Endothelial cell of umbilical vein (primary cell): ENCODE measurements around the gene TEX22. TPM values are rescaled to one million over a fixed set of nuclear protein-coding genes. Genes with fewer than 3 reads are reported as not detected.

Experiments used
- BruUV-seq: library from RNA; stranded (reverse); fragments of 400-500 nt; replicated peaks from 2 replicates; lab custom pipeline; 2021; lab: Mats Ljungman, UMichigan
- CTCF ChIA-PET: fragments of 300-600, 350-600 bp; sonication (Branson Sonifier 250); formaldehyde crosslinking; loops from one replicate; lab custom pipeline; 2021; ENCODE audit warnings: antibody characterized with exemption, inconsistent platforms; lab: Charles Lee
- POLR2A ChIA-PET: fragments of 300-600, 350-600 bp; sonication (Branson Sonifier 250); formaldehyde crosslinking; loops from one replicate; lab custom pipeline; 2021; ENCODE audit warnings: antibody characterized with exemption, inconsistent platforms; lab: Charles Lee
- DNase-seq: peaks from one replicate; pipeline ENCODE4 v3.0.0-alpha.2; 2011; ENCODE audit warnings: low read depth, low spot score
- FAIRE-seq: peaks from 2 replicates; lab custom pipeline; 2011; peaks lifted over from hg19 to GRCh38; lab: Jason Lieb, UNC
- H2AFZ ChIP-seq: 2 replicates; pipeline ENCODE4 v1.6.0; 2012; ENCODE audit warnings: low read depth, low read length, control low read depth, inconsistent platforms
- H3K27ac ChIP-seq: 2 replicates; pipeline ENCODE4 v1.5.1; 2011; ENCODE audit warnings: low read depth, mild to moderate bottlenecking, control low read depth, low read length, moderate library complexity; ENCODE audit not compliant: insufficient read depth
- H3K27me3 ChIP-seq, 2 experiments: 2 replicates each; pipeline versions ENCODE4 v1.6.0 to v1.6.1; 2011; ENCODE audit warnings: low read length in 2 of 2, mixed read lengths in 1 of 2; ENCODE audit not compliant: control insufficient read depth in 2 of 2, insufficient read depth in 2 of 2
- H3K36me3 ChIP-seq, 2 experiments: 2 replicates in 1 of 2; 3 replicates in 1 of 2; pipeline ENCODE4 v1.5.1; 2011; ENCODE audit warnings: low read length in 2 of 2, mild to moderate bottlenecking in 1 of 2, moderate library complexity in 1 of 2; ENCODE audit not compliant: control insufficient read depth in 2 of 2, insufficient read depth in 2 of 2; ENCODE audit errors: extremely low read depth in 1 of 2
- H3K4me1 ChIP-seq: 3 replicates; pipeline ENCODE4 v1.5.1; 2011; ENCODE audit warnings: mild to moderate bottlenecking, low read length; ENCODE audit not compliant: control insufficient read depth, insufficient read depth; ENCODE audit errors: extremely low read depth
- H3K4me2 ChIP-seq: 2 replicates; pipeline ENCODE4 v1.6.1; 2011; ENCODE audit warnings: low read length, control low read depth, mixed read lengths; ENCODE audit not compliant: insufficient read depth
- H3K4me3 ChIP-seq, 3 experiments: fragments of 200-600 bp in 1 of 3; sonication (generic), shearing (Covaris generic) in 1 of 3; replicated peaks in 1 of 3; 2 replicates each; pipeline ENCODE4 v1.5.1; 2011 to 2016; ENCODE audit warnings: control low read depth in 3 of 3, low read length in 3 of 3, mild to moderate bottlenecking in 2 of 3, inconsistent platforms in 1 of 3, low read depth in 1 of 3, moderate library complexity in 1 of 3; ENCODE audit not compliant: insufficient read depth in 1 of 3
- H3K79me2 ChIP-seq: 2 replicates; pipeline ENCODE4 v1.6.0; 2012; ENCODE audit warnings: low read length, inconsistent platforms; ENCODE audit not compliant: control insufficient read depth, insufficient read depth
- H3K9ac ChIP-seq: replicated peaks from 2 replicates; pipeline ENCODE3; 2011; ENCODE audit warnings: low read length, control low read depth; ENCODE audit not compliant: insufficient read depth; ENCODE audit errors: extremely low read depth
- H3K9me1 ChIP-seq: replicated peaks from 3 replicates; pipeline ENCODE4 v1.6.0; 2011; ENCODE audit warnings: mild to moderate bottlenecking, low read length; ENCODE audit not compliant: control insufficient read depth, insufficient read depth; ENCODE audit errors: extremely low read depth
- H3K9me3 ChIP-seq: replicated peaks from 2 replicates; pipeline ENCODE4 v1.5.1; 2012; ENCODE audit warnings: low read length, inconsistent platforms; ENCODE audit not compliant: control insufficient read depth, insufficient read depth
- H4K20me1 ChIP-seq: replicated peaks from 2 replicates; pipeline ENCODE3; 2011; ENCODE audit warnings: mild to moderate bottlenecking, low read length; ENCODE audit not compliant: control insufficient read depth, insufficient read depth; ENCODE audit errors: extremely low read depth
- CTCF ChIP-seq, 2 donors: IDR thresholded peaks; 1 replicate in 1 of 2; 2 replicates in 1 of 2; pipeline ENCODE4 v1.5.1; 2011; ENCODE audit warnings: low read length in 2 of 2, mild to moderate bottlenecking in 2 of 2, moderate library complexity in 2 of 2, control low read depth in 1 of 2, inconsistent platforms in 1 of 2, low read depth in 1 of 2; ENCODE audit not compliant: insufficient read depth in 1 of 2; ENCODE audit errors: extremely low read depth in 1 of 2
- EZH2 ChIP-seq: IDR thresholded peaks from 2 replicates; pipeline ENCODE4 v1.6.1; 2012; ENCODE audit warnings: borderline replicate concordance, low read depth, mild to moderate bottlenecking, moderate library complexity, low read length, inconsistent platforms; ENCODE audit not compliant: severe bottlenecking
- FOS ChIP-seq: IDR thresholded peaks from 2 replicates; pipeline ENCODE4 v1.6.1; 2011; ENCODE audit warnings: mild to moderate bottlenecking, low read length, moderate library complexity, borderline replicate concordance; ENCODE audit not compliant: insufficient read depth
- GATA2 ChIP-seq: IDR thresholded peaks from 2 replicates; pipeline ENCODE4 v1.7.0; 2011; ENCODE audit warnings: low read depth, mild to moderate bottlenecking, moderate library complexity, mixed read lengths, low read length; ENCODE audit not compliant: insufficient read length, insufficient read depth
- JUN ChIP-seq: IDR thresholded peaks from 2 replicates; pipeline ENCODE4 v1.6.1; 2011; ENCODE audit warnings: borderline replicate concordance, low read depth; ENCODE audit not compliant: insufficient read length, insufficient read depth
- MAX ChIP-seq: IDR thresholded peaks from 2 replicates; pipeline ENCODE4 v1.6.1; 2011; ENCODE audit not compliant: insufficient read depth, insufficient read length
- MYC ChIP-seq: IDR thresholded peaks from one replicate; pipeline ENCODE4 v1.6.1; 2011; ENCODE audit warnings: mild to moderate bottlenecking, low read depth, low read length
- POLR2A ChIP-seq: IDR thresholded peaks from 2 replicates; pipeline ENCODE4 v1.6.1; 2012; ENCODE audit warnings: low read depth, mild to moderate bottlenecking, control low read depth, low read length
- POLR2AphosphoS5 ChIP-seq: IDR thresholded peaks from 2 replicates; pipeline ENCODE4 v1.6.1; 2012; ENCODE audit warnings: low read depth, mild to moderate bottlenecking, control low read depth, low read length, moderate library complexity; ENCODE audit not compliant: insufficient read depth
- dilution Hi-C: fragments of 300-500 bp; cut with MboI; formaldehyde crosslinking; loops from one replicate; pipeline ENCODE4 v1.15.0; 2019; ENCODE audit warnings: low sequenced_read_pairs; ENCODE audit not compliant: extremely low pct_ligation_motif_present
- intact Hi-C: fragments of 100-400 bp; cut with micrococcal nuclease; formaldehyde crosslinking; loops from one replicate; pipeline ENCODE4 v1.10.0; 2022
- polyA plus RNA-seq, 4 experiments: library from polyadenylated mRNA; depleted of rRNA in 3 of 4; stranded (reverse) in 3 of 4; unstranded in 1 of 4; fragments of >200 nt; gene quantifications; 2 replicates each; pipeline versions ENCODE4 v1.2.1 to v1.2.3, GENCODE V29; 2011 to 2012; ENCODE audit warnings: missing spikeins in 1 of 4
- total RNA-seq: library from RNA; stranded (reverse); gene quantifications from 2 replicates; pipeline ENCODE4 v1.2.3, GENCODE V29; 2021

The TEX22 gene
- total and polyA plus RNA-seq, 2 donors (not counting 3 experiments of a cell fraction or from before 2014, with no cell fraction given), result 0.06 to 1.1 TPM

- peak overlapping the region; percentile 5 for H3K4me2 ChIP-seq
- BruUV-seq, result no TSS peak
- TF ChIP-seq POLR2AphosphoS5 (no peak), MYC (no peak), MAX (no peak), EZH2 (no peak), POLR2A (no peak), FOS (no peak), CTCF (IDR thresholded peaks at IDR 0.05; ENCODE audit: extremely low read depth in 1 of 2, insufficient read depth in 1 of 2, low read depth in 1 of 2, low read length in 2 of 2) (no peak), JUN (no peak), GATA2 (no peak)
- H3K79me2 ChIP-seq, result peaks cover 75% of the 10 kb centered on the region
- intact Hi-C loops, result no loop called here
- no peaks in the 10 kb centered on the region for H3K9me3 ChIP-seq
- dilution Hi-C loops, result no loop called here
- no peak overlapping the region for H3K27ac ChIP-seq
- H3K36me3 ChIP-seq, result peaks cover 2 to 26% of the 10 kb centered on the region in 2 experiments
- H4K20me1 ChIP-seq, result peaks cover 2% of the 10 kb centered on the region
- ChIA-PET CTCF (interaction anchor here (1.1 to 4.7 kb wide), 3 partner anchors 12 to 66 kb away, joined by 5 to 17 read pairs (median 12); no protein-coding TSS in a partner anchor), POLR2A (no interaction called here)
- no peaks in the 10 kb centered on the region for H3K9me1 ChIP-seq
- H3K4me3 ChIP-seq, result no peak overlapping the region
- H3K9ac ChIP-seq, result no peak overlapping the region
- H3K4me1 ChIP-seq, result peaks cover 25% of the 10 kb centered on the region
- FAIRE-seq, result no peak
- no peaks in the 10 kb centered on the region for H3K27me3 ChIP-seq
- H2AFZ ChIP-seq, result no peak overlapping the region
- DNase-seq, result peak; percentile 49
These were observed 38.1 kb downstream of the TEX22 start for GRCh38 chr14:105436402-105436801.
